CD4-positive, alpha-beta T cell treated with Interleukin-10 for 1 hour (primary cell): ENCODE measurements around the gene ULK1.
A peak's percentile ranks its signal among the peaks of the same experiment; 100 is the strongest.

Source experiments
- DNase-seq: peaks from one replicate; pipeline ENCODE4 v3.0.0-alpha.2; 2020

ULK1 gene

DNA sequence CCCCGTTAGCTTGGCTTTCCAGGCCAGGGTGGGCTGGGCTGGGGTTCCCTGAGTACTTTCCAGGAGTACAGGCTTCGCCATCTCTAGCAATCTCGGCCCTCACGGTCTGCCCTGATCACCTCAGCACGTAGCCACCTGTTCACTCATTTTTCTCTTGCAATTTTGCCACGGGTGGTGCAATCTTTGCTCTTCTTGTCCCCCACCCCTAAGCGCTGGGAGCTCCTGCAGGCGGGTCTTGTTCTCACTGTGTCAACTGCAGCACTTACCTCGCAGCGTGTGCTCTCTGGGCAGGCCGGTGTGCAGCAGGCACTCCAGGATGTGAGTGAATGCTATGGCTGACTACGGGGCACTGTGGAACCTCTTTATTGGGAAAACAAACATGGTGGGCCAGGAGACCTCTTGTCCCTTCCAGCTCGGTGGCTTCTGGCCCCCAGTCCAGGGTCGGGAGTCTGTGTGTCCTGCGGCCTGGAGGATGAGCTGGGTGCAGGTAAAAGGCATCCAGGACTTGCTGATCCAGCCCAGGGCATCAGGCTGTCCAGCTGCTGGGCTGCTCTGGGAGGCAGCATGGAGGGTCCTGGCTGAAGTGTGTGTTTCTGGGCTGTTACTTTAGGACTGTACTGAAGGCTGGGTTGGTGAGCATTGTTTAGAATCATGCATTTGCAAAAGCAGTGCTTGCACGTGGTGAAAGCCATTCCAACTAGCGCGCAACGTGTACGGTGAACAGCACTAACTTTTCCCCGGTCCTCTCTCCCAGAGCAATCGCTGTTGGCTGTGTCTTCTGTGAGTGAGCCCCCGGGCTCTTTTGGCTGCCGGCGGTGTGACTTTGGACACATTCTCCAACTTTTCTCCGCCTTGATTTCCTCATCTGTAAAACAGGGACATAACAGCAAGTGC is 1.5 kb upstream of the ULK1 start:
- DNase-seq, result no peak

DNA sequence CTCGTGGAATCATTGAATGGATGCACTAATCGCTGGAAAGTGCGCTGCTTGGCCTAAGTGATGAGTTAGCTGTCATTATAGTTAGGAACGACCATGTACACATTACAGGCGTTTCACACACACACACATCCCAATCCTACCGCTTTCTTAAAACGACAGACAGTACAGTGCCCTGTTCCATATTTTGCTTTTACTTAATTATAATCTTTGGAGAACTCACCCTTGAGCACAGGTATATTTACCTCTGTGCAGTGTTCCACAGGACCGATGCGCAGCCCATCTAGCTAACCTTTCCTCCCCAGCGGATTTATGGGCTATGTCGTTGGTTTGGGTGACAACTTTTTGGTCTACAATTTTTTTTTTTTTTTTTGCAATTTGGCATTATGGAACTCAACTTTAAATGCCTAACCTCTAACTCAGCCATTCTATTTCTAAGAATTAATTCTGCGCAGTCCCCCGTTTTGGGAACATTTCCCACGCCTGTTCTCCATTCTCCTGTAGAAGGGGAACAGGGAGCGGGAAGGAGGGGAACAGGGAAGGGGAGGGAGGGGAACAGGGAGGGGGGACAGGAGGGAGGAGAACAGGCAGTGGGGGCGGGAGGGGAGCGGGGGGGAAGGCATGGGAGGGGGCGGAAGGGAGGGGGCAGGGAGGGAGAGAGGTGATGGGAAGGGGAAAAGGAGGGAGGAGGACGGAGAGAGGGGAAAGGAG is 663 bp upstream of the ULK1 start:
- DNase-seq, result no peak

DNA sequence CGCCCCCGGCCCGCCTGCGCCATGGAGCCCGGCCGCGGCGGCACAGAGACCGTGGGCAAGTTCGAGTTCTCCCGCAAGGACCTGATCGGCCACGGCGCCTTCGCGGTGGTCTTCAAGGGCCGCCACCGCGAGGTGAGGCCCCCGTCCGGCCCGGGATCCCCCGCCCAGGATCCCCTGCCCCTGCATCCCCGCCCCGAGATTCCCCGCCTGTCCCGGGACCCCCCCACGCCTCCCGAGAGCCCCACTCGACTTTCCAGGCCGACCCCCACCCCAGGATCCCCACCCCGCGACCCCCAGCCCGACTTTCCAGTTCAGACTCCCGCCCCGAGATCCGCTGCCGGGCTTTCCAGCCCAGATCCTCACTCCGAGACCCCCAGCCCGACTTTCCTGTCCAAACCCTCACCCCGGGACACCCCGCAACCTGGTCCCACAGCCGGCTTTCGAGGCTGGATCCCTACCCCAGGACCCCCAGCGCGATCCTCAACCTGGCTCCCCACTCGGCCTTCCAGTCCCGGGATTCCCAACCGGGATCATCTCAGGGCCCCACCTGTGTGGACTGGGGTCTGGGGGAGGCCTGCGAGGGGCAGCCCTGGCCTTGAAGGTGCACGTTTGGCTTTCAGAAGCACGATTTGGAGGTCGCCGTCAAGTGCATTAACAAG is 688 bp downstream of the ULK1 start:
- DNase-seq, result no peak

DNA sequence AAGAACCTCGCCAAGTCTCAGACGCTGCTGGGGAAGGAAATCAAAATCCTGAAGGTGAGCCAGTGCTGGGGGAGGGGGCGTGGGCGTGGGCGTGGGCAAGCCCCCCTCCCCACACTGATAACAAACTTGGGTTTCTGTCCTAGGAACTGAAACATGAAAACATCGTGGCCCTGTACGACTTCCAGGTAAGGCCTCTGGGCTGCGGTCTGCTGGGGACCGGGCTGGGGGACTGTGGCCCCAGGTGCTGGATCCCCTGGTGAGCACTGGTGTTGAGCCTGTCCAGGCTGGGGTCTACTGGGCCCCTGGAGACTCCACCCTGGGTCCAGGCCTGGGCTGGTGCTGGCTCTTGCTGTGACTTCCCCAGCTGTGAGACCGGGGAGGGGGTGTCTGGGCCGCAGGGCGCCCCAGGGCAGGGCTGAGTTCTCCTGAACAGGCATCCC is 1.2 kb downstream of the ULK1 start:
- DNase-seq, result no peak

DNA sequence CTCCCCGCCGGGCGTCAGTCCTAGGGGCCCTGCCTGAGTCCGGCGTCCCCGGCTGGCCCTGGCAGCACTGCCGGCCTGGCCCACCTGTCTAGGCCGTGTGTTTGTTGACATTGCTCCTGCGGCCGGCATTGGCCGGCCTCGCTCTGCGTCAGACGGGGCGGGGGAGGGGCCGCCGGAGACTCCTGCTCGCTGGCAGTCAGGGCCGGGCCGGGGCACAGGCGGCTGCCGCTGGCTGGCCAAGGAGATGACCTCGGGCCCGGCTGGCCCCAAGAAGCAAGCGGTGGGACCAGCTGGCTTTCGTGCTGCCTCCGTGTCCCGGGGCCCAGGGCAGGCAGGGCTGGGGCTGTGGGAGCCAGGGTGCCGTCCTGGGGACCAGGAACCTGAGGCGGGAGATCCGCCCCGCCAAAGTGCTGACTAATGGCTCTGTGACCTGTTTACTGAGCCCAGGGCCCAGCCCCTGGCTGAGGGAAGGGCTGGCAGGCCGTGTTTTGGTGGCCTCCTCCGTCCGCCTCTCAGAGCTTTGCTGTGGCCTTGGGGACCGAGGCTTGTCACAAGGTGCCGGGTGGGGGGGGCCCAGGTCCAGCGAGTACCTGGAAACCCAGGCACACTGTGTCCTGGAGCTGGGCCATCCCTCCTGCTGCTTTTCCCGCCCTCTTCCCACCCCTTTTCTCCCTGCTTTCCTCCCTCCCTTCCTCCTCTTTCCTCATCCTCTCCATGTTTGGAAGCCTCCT is 1.8 kb downstream of the ULK1 start:
- peak; percentile 66 for DNase-seq

DNA sequence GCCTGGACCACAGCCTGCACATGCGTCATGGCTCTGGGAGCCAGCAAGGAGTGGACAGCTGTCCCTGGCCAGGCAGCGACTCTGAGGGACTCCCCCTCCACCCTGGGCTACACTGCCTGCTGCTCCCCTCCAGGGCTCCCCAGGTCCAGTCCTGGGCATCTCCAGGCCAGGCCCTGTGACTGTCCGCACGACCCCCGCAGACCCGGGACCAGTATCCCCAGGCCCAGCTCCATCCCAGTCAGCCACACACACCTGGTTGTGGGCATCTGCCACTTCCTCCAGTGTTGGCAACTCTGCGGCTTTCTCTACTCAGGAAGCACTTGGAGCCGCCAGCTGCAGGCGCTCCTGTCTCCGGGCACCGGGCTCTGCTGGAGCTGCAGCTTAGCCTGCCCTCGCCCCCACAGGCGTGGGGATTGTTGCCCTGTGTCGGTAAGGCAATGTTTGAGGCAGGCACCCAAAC is 2.4 kb downstream of the ULK1 start:
- no peak for DNase-seq

DNA sequence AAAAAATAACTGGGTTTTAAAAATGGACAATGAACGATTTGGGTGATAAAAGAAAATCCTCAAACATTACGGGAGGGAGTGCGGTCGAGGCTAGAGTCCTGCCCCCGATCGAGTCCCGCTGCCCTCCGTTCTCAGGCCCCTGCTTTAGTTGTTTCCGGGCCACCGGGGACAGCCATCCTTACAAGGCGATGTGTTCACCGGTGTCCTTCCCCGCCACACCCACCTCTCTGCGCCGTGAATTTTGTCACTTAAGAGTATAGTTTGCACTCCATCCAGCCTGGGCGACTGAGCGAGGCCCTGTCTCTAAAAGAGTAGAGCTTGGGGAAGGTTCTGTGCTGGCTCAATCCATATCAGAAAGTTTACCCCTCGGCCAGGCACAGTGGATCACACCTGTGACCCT is 2.9 kb downstream of the ULK1 start:
- DNase-seq, result no peak

DNA sequence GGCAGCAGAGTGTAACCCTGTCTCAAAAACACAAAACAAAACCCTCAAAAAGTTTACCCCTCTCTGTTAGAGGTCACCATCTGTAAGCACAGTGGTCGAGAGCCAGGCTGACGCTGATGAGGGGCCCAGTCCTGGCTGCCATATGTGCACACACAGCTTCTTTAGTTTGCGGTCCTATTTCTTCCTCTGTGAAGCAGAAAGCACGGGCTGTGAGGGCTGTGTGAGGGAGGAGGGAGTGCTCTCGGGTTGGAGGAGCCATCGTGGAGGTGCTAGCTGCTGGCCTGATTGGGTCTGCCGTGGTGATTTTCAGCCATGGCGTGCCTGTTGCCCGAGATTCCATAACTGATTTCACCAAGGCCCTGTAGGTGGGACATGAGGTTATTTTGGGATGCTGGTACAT is 3.5 kb downstream of the ULK1 start:
- no peak for DNase-seq

DNA sequence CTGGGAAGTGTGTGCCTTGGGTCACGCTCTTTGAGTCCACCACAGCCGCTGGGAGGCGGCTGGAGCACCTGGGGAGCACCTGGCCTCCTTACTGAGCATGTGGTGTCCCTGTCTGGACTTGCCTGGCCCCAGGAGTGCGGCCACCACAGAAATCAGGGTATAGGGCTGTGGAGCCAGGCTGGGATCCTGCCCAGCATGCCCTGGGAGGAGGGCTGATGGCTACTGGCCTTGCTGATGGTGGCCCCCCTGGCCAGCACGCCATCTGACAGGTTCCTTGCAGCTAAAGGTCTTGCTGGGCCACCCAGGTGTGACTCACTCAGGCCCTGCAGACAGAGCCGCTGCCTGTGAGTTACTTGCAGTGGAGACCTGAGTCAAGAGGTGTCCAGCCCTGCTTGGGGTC is 6.0 kb downstream of the ULK1 start:
- DNase-seq, result no peak

DNA sequence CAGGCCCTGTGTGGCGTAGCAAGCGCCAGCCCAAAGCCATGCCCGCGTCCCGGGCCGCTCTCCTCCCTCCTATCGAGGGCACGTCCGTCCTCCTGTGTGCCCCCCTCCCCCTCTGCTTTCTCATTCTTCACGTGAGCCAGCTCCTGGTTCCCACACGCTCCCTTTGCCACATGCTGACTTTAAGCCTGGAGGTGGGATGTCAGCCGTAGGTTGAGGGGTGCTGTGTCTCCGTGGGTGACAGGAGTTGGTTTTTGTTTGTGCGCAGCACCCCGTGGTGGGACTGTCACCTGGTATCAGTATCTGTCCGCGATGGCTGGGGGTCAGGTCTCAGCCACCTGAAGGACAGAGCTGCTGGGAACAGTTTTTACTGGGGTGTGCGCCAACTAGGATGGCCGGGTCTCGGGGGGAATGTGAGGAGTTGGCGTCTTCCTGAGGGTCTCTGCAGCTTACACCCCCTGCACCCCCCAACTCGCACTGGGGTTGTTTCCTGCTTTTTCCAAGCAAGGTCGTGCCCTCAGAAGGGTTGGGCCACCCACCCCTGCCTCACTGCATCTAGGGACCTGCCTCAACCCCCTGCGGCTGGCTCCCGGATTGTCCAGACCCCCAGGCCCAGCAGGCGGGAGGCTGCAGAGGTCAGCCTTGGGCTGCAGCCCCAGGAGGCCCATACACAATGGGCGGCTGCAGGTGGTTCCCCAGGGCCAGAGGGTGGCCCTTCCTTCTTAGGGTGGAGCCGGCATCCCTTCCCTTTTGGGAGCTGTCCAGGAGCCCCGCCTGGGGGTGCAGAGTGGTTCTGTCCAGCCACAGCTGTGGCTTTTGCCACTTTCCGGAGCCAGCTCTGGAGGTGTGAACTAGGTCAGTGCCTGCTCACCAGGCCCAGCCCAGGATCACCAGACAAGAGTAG is 7.3 kb downstream of the ULK1 start:
- no peak for DNase-seq

DNA sequence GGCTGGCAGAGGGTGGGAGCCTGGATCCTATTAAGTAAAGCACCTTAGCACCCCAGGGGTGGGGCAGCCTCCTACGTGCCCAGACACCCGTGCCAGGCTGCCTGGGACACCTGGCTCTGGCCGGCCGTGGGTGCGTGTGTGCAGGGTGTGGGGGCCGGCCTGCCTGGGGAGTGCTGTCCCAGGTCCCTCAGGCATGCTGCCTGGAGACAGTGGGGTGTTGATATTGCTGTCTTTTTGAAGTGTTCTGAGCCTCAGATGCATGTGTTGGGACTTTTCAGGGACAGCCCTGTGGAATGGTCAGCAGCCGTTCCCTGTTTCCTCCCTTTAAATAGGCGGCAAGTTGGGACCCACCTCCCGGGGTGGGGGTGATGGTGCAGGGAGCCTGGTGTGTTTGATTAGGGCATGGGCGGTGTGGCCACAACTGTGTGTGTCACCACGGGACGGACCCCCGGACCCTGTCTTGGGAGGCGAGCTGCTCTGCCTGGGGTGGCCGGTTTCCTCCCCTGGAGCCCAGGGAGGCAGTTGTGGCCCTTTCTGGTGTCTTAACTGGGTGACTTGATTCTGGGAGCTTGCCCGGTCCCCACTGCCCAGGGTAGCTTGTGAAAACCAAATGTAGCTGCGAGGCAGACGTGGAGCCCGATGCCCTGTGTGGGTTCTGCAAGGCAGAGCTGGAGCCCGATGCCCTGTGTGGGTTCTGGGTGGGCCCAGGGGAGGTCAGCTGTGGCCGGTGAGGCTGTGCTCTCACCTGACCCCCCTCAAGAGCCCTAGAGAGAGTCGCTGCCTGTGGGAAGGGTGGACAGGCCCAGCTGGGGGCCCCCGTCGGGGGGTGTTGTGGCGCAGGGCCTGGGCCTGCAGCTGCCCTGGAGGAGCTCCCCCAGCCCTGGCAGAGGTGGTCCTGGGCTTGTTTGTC is 8.2 kb downstream of the ULK1 start:
- no peak for DNase-seq

DNA sequence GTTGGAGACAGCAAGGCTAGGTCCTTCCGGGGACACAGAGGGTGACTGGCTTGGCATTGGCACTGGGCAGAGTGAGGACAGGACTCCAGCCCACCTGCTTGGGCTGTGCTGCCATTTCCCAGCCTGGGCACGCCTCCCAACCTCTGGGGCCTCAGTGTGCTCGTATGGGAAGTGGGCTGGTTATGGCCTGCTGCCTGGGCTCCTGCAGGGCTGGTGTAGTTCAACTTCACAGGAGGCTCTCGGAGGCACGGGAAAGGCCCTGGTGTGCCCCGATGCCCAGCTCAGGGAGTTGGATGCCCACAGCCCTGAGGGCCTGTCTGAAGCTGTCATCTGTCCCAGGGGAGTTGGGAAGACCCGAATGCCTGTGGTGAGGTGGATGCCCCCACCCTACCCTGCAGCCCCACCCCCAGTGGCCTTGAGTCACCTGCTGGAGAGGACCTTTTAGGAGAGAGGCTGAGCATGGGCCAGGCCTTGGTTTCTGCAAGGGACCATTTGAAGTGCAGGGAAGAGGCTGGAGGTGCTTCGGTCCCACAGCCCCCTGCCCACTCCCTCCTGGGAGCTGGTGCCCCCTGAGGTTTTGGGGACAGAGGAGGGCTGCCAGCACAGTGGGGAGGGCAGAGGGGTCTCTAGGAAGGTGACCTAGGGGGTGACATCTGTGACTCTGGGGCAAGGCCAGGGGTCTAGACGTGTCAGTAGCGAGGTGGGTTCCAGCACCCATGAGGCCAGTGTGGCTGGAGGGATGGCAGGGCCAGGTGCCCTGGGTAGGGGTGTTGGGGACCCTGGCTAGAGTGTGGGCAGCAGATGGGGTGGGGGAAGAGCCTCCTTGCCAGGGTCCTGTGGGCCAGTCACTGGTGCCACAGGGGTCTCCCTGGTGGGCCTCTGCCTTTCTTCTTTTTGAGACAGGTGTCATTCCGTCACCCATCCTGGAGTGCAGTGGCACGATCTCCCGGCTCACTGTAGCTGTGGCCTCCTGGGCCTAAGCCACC is 9.1 kb downstream of the ULK1 start:
- DNase-seq, result no peak

DNA sequence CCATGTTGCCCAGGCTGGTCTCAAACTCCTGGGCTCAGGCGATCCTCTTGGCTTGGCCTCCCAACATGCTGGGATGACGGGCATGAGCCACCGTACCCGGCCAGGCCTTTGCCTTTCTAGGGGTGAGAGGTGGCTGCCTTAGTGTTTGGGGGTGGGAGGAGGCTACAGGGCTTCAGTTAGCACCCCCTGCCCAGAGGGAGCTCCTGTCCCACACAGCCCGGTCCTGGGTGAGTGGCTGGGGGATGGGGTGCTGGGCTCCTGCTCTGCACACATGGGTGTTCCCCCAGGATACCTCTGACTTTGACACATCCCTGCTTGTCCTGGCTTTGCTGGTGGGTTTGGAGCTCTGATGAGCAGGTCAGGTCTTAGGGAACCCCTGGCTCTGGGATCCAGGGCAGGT is 9.9 kb downstream of the ULK1 start:
- DNase-seq, result no peak

DNA sequence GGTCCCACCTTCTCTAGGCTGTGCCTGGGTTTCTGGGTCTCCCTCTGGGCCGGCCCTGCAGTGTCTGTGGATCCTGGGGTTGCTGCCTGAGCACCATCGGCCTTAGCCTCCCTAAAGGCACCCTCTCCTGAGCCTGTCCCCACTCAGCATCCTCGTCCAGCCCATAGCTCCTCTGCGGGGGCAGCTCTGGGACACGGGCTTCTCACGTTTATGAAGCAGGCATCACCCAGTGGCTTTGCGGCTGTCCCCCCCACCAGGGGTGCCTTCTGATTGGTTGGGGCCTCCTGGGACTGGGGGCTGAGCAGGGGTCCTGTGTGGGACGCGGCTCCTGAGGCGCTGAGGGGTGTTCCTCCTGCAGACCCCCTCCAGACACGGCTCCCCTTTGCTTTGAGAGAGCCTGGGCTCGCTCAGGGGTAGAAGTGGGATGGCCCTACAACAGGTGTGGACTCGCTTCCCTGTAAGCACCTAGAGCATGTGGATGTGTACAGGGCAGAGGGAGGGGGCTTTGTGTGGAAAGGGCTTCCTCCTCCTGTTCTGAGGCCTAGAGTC is 10.7 kb downstream of the ULK1 start:
- no peak for DNase-seq

DNA sequence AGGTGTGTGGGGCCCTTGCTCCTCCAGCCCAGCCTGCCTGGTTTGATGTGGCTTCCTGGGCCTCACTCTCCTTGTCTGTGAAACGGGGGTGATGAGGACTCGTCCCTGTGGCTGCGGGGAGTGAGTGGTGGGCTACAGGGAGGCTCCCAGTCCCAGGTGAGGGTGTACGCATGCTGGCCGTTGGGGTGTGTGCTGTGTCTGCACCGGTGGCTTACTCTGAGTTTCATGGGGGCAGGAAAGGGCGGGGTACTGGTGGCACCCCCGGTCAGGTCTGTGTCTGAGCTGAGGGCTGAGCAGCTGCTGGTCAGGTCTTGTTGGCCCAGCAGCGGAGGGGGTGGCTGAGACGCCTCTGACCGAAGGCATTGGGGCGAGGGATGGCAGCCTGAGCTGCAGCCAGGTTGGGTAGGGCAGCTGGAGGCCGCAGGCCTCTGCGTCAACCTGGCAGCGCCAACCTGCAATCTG is 11.2 kb downstream of the ULK1 start:
- DNase-seq, result no peak

DNA sequence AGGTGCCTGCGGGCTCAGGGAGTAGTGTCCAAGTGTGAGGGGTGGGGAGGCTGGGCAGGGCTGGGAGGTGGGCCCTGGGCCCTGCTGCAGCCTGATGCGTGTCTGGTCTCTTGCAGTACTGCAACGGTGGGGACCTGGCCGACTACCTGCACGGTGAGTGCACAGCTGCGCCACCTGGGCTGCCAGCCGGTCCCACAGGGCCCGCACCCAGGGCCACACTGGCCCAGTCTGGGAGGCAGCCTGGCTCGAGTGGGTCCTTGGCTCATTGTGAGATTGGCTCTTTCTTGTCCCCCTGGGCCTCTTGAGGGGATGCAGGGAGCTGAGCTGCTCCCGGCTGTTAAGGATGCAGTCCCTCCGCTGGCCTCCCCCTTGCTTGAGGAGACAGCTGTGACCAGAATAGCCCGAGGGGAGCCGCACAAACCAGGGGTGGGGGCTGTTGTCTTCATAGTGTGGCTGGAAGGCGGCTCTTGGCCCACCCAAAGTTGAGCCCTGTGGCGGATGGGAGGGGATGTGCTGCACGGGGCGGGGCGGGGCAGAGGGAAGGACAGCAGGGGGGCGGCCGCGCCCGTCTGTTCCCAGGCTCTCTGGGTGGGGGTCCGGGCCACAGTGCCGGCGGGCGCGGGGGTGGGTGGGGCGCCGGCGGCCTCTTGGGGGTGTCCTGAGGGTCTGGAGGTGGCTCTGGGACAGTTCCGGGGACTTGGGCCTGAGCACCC is 13.1 kb downstream of the ULK1 start:
- DNase-seq, result no peak

DNA sequence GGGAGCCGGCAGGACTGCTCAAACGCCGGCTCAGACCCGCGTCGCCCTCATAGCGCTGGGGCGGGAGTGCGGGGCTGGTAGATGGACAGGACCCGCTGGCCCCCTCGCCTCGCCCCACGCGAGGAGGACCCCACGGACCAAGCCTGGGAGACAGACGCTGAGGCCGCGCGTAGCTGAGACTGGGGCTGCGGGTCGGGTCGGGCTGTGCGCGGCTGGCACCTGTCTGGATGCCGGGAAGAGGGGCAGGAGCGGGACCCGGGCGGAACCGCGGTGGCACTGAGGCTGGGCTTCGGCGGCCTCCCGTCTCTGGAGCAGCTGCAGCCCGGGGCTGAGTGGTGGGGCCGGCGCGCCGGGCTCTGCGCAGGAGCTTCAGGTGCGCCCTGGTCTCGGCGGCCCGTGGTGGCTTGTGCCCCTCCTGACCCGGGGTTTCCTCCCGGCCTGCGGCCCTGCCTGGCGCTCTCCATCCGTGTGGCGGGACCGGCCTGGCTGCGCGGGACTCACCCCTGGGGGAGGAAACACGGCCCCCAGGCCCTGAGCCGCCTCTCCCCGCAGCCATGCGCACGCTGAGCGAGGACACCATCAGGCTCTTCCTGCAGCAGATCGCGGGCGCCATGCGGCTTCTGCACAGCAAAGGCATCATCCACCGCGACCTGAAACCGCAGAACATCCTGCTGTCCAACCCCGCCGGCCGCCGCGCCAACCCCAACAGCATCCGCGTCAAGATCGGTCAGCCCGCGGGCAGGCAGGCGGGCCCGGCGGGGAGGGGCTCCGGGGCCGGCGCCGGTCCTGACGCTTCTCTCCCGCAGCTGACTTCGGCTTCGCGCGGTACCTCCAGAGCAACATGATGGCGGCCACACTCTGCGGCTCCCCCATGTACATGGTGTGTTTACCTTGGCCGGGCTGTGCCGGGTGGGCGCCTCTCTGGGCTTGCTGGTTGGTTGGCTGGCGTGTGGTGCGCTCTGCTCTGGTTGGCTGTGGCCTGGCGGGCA is 14.0 kb downstream of the ULK1 start:
- DNase-seq, result no peak
